ENCODE data around the gene NELL2. TPM values are rescaled to one million over a fixed set of nuclear protein-coding genes. Genes with fewer than 3 reads are reported as not detected.

NELL2 gene
- total and polyA plus RNA-seq, 11 donors: 0.04 to 1.8 (median 0.77) TPM; not detected in 3

DNA sequence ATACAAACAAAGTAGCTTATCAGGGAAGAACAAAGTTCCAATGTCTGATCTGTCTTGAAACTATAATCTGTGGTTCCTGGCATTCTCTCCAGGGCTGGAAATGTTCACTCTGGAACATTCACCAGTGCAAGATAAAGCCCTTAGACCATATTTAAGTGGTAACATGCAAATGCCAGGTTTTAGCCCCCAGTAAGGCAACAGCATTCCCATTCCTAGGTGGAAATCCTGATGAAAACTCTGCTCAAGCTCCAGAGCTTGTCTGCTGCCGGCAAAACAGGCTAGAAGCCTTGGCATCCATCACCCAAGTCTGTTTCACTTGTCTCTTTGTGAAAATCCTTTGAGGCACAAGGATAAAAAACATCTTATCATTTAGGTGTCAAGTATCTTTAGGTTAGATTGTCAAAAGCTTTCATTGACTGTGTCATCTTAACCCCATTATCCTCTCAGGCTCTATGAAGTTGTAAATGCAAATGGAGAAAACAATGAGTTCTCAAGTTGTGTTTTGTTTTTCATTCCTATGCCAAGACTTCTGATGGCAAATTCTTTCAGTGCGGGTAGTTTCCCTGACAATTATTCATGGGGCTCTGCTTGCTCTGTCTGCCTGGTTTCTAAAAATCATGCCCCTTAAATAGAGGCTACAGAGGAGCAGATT, 344.7 kb downstream of the NELL2 start:
- WGBS, 4 donors: 34 to 55% (median 50%) methylated on average over 2 of the region's 2 CpGs
- H3K27me3 ChIP-seq: peaks cover 0 to 4% (median 0%) of the 10 kb centered on the region in 9 donors
- ATAC-seq (no peak), DNase-seq (no peak)
- H3K36me3 ChIP-seq: no peaks in the 10 kb centered on the region
- no peak overlapping the region for H3K4me3 ChIP-seq
- H3K27ac ChIP-seq: no peak overlapping the region
- no peaks in the 10 kb centered on the region for H3K9me3 ChIP-seq
- intact Hi-C loops (cut with DNase I): no loop called here
- TF ChIP-seq POLR2A (IDR thresholded peaks at IDR 0.05): no peak
- TF ChIP-seq, protein P1, sequence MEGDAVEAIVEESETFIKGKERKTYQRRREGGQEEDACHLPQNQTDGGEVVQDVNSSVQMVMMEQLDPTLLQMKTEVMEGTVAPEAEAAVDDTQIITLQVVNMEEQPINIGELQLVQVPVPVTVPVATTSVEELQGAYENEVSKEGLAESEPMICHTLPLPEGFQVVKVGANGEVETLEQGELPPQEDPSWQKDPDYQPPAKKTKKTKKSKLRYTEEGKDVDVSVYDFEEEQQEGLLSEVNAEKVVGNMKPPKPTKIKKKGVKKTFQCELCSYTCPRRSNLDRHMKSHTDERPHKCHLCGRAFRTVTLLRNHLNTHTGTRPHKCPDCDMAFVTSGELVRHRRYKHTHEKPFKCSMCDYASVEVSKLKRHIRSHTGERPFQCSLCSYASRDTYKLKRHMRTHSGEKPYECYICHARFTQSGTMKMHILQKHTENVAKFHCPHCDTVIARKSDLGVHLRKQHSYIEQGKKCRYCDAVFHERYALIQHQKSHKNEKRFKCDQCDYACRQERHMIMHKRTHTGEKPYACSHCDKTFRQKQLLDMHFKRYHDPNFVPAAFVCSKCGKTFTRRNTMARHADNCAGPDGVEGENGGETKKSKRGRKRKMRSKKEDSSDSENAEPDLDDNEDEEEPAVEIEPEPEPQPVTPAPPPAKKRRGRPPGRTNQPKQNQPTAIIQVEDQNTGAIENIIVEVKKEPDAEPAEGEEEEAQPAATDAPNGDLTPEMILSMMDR (IDR thresholded peaks at IDR 0.05): no peak
- H3K4me1 ChIP-seq: no peaks in the 10 kb centered on the region

DNA sequence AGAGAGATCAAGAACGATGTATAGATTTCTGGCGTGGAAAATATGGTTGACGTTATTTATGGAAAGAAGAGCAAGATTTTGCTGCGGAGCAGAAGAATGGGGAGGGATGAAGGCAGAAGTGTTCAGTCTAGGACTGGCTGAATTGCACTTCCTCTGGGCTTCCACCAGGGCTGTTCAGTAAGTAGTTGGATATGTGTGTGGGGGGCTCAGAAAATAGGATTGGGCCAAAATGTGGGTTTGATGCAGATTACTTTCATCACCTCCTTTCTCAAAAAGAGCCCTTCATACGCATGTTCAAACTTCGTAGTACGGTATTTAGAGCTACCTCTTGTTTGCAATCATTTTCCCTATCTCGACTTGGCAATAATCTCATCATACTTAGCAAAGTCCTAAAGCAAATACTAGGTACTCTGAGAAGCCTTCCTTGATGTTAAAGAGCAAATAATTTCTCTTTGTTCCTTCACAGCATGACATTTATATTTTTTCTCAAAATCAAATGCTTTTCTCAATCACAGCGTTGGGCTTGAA, 349.4 kb downstream of the NELL2 start:
- no peak overlapping the region for H3K4me3 ChIP-seq
- H3K36me3 ChIP-seq: no peaks in the 10 kb centered on the region
- no peak for ATAC-seq
- H3K9me3 ChIP-seq: no peaks in the 10 kb centered on the region
- H3K4me1 ChIP-seq: no peaks in the 10 kb centered on the region
- 88 to 92% (median 90%) methylated on average over 9 of the region's 9 CpGs for WGBS, 4 donors
- TF ChIP-seq, protein P1 (IDR thresholded peaks at IDR 0.05): no peak
- TF ChIP-seq POLR2A (IDR thresholded peaks at IDR 0.05): no peak
- H3K27ac ChIP-seq: no peak overlapping the region
- no peaks in the 10 kb centered on the region for H3K27me3 ChIP-seq
- no peak for DNase-seq
- intact Hi-C loops (cut with DNase I): no loop called here

DNA sequence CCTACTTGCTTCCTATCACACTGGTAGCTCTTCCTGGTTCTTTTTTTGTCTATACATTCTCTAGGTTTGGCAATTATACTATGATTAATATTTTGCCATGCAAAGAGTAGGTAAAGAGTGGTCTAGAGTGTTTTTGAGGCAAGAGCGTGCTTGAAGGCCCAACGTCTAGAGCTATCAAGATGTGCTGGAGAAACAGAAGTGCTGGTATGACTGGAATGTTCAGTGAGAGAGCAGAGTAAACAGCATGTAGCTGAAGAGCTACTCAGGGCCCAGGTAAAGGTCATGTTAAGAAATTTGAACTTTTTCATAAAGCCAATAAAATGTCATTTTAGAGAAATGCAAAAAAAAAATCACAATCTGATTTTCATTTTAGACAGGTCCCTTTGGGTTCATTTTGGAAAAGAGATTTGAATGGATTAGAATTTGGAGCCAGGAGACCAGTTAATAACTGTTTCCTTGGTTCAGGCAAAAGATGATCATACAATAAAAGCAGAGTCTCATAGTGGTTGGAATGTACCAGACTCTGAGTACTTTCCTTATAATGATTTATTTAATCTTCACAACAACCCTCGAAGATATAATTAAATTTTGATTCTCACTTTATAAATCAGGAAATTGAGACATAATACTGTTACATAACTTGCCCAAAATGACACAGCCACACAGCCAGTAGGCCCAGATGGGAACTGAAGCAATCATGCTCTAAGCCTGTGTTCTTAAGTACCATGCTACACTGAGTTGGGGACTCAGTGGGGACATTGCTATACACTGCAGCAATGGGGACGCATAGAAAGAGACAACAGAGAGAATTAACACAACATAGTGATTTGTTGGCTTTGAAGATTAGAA, 350.1 kb downstream of the NELL2 start:
- Histone ChIP-seq H3K27me3 (no peaks in the 10 kb centered on the region), H3K27ac (no peak overlapping the region), H3K4me1 (no peaks in the 10 kb centered on the region), H3K36me3 (no peaks in the 10 kb centered on the region), H3K4me3 (no peak overlapping the region), H3K9me3 (no peaks in the 10 kb centered on the region)
- WGBS, 4 donors: 53 to 67% (median 56%) methylated on average over 4 of the region's 4 CpGs
- TF ChIP-seq, protein P1 (IDR thresholded peaks at IDR 0.05): no peak
- no peak for TF ChIP-seq POLR2A (IDR thresholded peaks at IDR 0.05)
- DNase-seq: no peak
- no peak for ATAC-seq
- intact Hi-C loops (cut with DNase I): no loop called here

DNA sequence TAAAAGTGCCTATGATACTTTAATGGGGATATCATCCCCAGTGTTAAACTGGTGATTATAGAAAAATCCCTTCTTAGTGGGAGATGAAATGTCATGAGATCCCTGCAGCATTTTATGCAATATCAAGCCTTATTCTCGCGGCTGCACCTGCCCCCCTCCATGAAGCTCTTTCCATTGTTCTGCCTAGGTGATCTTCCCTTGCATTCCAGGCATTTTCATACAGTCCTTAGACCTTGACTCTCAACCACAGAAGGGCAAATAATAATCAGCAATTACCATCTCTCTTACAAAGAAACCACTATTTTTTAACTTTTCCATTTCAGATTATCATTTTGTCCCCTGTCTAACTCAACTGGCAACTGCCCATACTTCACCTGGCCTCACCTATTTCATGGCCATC, 352.3 kb downstream of the NELL2 start:
- H3K36me3 ChIP-seq: no peaks in the 10 kb centered on the region
- no peaks in the 10 kb centered on the region for H3K4me1 ChIP-seq
- H3K9me3 ChIP-seq: no peaks in the 10 kb centered on the region
- TF ChIP-seq, protein P1 (IDR thresholded peaks at IDR 0.05): no peak
- no peak for TF ChIP-seq POLR2A (IDR thresholded peaks at IDR 0.05)
- intact Hi-C loops (cut with DNase I): no loop called here
- no peaks in the 10 kb centered on the region for H3K27me3 ChIP-seq
- no peak overlapping the region for H3K27ac ChIP-seq
- WGBS, 4 donors: 84 to 94% (median 87%) methylated on average over 2 of the region's 2 CpGs
- DNase-seq (no peak), ATAC-seq (no peak)
- no peak overlapping the region for H3K4me3 ChIP-seq
